Measurements from ENCODE around the gene SMYD2.

The SMYD2 gene

DNA sequence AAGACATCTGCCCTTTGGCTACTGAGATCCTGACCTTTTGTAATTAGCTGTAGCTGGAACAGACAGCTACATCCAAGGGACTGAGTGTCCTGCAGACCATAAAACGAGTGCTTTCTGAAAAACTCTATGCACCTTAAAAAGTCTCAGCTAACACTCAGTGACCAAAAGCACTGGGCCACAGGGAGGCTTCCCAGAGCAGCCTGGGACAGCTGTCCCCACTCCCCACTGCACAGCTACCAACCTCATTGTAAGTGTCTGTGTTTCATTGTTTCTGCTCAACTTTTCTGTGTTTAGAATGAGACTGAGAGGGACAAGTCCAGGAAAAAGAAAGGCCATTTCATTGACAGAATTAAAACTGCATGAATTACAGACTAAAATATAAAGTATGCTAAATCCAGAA, 80.7 kb downstream of the SMYD2 start:
- DNase-seq (ENCODE audit: low spot score): no peak

DNA sequence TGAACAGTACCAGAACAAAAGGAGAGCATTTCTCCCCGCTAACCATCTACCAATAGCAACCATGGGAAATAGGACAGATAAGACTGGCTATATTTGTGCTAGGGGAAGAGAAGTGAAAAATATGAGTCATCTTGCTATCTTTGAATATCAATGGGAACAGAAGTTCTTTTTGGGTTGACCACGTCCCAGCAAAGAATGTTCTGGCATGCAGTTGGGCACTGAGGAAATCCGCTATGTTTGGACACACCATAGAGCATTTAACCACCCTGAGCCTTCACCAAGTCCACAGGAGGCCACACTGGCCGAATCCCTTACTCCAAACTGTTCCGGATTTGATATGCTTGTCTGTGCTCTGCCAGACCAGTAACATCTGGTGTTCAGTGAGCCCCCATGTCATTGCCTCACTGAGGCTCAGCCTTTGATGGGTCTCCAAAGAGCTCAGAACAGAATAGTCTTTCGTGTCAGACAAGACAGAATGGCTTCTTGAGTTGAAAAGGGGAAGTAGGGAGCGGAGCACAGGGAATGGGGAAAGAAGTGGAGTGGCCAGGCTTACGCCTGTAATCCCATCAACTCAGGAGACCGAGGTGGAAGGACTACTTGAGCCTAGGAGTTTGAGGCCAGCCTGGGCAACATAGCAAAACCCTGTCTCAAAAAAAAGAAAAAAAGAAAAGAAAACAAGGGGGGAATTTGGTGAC, 81.4 kb downstream of the SMYD2 start:
- DNase-seq (ENCODE audit: low spot score): no peak

DNA sequence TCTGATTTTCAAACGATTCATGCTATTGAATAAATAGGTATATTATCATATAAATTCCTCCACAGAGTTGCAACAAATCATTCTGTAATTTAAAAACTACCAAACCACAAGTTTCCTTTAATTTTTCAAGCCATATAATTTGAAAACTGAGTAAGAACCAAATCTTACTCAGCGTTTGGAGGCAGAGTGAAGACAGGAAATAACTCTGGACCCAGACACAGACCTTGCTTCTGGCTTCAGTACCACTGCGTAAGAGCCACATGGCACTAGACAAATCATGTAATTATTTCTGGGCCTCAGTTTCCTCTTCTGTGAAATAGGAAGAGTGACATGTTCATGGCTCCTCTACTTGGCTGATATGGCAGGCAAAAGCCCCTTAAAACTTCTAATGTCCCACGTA, 82.4 kb downstream of the SMYD2 start:
- no peak for DNase-seq (ENCODE audit: low spot score)

DNA sequence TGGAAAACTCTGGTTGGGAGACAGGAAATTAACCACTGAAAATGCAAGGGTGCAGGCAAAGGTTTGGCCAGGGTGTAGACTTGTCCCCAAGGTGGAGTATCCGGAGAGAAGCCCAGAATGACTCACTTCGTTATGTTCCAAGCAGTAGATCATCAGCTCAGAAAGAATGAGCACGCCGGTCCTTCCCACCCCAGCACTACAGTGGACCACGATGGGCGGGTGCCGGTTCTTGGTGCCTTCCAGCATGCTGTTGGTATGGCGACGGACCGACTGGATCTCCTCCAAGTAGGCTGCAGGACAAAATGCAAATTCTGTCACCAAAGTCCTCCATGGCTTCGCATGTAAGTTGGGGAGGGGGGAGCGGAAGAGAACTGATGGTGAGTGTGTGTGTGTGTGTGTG, 83.4 kb downstream of the SMYD2 start:
- no peak for DNase-seq (ENCODE audit: low spot score)

DNA sequence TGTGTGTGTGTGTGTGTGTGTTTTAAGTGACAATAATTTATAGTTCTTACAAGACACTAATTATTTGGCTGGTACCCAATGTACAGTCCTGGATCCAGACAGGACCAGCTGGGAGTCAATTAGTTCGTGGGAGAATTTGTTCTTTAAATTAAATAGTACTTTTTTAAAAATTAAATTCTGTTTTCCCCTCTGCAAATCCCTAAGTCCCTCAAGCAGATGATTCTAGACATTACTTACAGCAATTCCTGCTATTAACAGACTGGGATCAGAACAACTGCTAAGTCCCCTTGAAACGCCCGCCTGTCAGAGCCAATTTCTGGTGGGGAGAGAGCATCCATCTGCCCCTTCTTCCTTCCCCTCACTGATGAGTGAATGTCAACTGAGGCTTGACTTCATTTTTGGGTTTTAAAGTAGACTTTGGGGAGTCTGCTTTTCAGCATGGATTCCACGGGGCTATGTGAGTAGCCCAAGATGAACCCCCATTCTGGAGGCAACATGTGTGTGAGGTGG, 83.9 kb downstream of the SMYD2 start:
- no peak for DNase-seq (ENCODE audit: low spot score)

DNA sequence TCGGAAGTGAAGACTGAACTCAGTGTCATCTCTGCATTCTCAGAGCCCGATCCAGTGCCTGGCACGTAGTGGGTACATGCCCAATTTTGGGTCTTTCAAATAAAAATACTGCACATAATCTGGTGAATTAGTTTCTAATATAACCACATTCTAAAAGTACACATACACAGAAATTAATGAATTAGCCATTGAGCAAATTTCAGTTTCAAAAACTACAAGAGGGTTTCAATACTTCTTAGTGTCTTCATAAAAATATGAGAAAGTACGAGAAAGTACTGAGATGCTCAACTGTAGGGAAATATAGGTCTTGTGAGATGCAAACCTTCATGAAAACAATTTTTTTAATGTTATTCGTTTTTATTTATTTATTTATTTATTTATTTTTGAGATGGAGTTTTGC, 86.9 kb downstream of the SMYD2 start:
- DNase-seq (ENCODE audit: low spot score): no peak

DNA sequence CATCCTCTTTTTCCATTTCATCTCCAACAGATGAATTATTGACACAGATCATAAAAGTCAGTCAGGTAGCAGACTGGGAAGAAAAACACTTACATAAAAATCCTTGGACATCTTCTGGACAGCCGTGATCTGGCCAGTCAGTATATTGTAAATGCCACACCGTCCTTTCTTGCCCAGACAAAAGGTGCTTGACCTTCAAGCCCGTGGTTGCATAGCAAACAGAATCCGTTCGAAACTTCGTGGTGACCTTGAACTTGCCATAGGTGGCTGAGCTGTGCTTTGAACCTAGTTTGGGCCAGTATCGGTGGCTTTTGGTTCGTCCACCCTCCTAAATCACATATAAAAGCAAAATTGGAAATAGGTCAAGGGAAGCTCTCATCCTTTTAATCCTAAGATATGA, 88.4 kb downstream of the SMYD2 start:
- no peak for DNase-seq (ENCODE audit: low spot score)

DNA sequence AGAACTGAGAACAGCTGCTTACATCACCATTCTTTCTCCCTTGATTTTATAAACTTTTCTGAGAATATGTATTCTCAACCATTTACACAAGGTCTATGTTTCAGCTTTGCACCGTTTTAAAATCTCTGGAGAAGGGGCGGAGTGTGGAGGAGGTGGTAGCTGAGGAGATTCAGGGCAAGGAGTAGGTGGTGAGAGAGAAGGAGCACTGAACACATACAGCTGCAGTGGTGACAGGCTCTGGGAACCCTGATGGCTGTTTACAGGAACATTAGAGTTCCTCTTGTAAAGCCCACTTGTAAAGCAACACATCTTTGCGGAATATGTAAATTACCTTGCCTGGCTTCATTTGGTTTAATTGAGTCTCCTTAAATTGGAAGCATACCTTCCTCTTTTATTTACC, 89.7 kb downstream of the SMYD2 start:
- no peak for DNase-seq (ENCODE audit: low spot score)

DNA sequence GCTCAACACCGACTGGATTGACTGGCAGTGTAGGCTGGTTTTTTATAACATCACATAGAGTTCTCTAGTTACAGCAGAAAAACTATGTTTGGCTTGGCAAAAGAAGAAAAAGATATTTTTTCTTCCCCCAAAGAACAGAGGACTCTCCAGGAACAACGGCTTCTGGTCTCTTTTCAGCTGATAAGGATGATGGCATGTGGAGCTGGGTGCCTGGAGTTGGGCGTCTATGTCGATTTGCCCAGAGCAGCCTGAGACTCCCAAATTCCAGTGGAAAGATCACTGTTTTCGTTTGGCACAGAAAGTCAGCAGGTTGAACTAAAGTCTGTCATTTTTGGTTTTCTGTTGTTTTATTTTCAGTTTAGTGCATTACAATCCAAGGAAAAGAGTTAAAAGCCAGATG, 91.1 kb downstream of the SMYD2 start:
- DNase-seq (ENCODE audit: low spot score): no peak

DNA sequence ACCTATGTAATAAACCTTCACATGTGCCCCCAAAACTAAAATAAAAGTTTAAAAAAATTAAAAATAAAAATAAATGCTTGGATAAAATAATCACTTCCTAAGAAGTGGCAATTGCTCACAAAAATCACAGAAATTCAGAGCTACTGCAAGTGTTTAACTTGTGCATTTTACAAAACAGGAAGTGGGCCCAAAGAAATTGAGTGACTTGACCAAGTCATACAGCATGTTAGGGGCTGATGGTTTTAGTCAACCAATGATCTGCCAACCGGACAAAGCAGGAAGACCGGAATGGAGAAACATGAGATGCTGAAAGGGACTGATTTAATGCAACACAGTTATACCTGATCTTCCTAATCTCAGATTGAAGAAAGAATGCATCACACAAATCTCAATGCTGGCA, 96.5 kb downstream of the SMYD2 start:
- no peak for DNase-seq (ENCODE audit: low spot score)

DNA sequence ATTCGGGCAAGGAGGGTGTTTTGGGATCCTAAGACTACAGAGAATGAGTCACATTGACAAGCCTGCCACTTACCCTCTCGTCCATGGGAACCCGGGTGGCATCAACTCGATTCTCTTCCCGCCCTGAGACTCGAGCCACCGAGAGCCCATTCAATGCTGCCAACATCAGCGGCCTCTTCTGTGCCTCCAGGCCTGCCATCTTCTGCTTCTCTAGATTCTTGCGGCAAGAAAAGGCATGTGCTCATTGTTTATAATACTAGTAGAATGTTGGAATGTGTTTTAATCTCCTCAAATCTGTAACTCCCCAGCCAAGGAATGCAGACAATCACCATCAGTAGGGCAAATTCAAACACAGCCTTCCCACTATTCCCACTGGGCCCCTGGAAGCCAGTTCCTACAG, 96.9 kb downstream of the SMYD2 start:
- no peak for DNase-seq (ENCODE audit: low spot score)

DNA sequence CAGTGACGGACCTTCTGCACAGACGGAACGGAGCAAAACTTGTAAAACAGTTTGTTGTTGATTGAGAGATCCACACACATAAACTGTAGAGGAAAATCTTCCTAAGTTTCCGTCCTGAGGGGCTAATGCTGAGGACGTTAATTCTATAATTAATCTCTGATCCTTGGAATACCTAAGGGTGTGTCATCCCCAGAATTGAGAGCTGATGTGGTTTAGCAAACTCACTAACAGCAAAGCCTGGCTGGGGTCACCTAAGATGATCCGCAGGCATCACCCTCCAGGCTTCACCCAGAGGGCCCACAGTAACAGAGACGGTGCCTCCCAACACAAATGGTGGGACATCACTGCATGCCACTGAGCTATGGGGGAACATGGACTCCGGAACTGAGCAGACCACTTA, 97.5 kb downstream of the SMYD2 start:
- no peak for DNase-seq (ENCODE audit: low spot score)

DNA sequence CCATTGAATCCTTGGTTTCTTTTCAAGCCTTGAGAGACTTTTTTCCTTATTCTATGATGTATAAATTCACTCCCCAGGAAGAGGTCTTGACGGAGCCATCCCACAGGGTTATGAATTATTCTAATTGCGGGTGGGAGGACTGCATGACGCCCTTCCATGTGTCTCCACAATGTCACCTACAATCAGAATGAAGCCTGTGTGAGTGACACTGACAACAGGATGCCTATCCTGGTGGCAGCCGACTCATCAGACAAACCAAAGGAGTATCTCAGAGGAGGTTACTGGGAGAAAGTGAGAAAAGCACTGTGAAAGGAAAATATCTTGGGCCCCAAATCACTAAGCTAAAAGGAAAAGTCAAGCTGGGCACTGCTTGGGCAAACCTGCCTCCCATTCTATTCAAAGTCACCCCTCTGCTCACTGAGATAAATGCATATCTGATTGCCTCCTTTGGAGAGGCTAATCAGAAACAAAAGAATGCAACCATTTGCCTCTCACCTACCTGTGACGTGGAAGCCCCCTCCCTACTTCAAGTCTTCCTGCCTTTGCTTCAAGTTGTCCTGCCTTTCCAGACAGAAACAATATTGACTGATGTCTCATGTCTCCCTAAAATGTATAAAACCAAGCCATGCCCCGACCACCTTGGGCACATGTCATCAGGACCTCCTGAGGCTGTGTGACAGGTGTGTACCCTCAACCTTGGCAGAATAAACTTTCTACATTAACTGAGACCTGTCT, 98.4 kb downstream of the SMYD2 start:
- no peak for DNase-seq (ENCODE audit: low spot score)

DNA sequence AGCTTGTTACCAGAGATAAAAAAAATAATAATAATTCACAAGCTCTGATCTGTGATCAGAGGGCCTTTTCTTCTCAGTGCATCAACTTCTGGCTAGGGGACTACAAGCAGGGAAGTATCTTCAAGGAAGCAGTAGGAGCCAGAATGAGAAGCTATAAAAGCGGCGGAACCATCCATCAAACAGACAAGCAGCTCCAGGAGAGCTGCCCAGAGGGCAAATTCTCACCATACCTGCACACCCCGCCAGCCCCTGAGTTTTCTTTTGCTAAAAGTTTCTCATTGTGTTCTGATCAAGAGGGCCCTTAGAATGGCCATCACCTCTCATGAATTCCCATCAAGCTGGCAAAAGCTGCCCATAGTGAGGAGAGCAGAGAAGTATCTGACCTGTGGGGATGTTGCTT, 99.4 kb downstream of the SMYD2 start:
- DNase-seq (ENCODE audit: low spot score): no peak

DNA sequence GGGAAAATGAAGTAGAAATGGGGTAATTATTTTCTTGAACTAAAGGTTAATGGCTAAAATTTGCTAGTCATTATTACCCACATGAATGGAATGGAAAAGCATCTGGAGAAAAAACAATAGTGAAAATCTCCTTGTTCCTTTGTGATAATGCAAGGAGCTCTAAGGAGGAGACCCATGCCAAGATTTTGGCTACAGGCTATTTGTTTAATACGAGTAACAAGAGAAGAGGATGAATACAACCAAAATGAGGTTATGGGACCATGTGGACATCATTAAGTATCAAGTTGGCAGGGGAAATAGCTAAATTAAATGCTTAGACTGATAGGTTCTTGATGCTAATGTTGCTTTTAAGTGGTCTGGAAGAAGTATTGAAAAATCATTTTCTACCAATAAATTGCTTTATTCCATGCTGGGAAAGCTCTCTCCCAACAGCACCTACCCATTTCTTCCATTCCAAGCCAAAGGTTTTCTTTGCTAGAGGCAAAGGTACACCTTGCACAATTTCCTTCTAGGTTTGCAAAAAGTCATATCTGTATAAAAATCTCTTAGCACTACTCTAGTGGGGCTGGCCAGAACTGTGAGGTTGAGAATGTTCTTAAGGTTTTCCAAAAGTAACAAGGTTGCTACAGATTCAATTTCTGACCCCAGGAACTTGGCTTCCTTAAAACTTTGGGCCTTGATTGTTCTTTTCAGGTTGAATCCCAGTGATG, 100.2 kb downstream of the SMYD2 start:
- no peak for DNase-seq (ENCODE audit: low spot score)

DNA sequence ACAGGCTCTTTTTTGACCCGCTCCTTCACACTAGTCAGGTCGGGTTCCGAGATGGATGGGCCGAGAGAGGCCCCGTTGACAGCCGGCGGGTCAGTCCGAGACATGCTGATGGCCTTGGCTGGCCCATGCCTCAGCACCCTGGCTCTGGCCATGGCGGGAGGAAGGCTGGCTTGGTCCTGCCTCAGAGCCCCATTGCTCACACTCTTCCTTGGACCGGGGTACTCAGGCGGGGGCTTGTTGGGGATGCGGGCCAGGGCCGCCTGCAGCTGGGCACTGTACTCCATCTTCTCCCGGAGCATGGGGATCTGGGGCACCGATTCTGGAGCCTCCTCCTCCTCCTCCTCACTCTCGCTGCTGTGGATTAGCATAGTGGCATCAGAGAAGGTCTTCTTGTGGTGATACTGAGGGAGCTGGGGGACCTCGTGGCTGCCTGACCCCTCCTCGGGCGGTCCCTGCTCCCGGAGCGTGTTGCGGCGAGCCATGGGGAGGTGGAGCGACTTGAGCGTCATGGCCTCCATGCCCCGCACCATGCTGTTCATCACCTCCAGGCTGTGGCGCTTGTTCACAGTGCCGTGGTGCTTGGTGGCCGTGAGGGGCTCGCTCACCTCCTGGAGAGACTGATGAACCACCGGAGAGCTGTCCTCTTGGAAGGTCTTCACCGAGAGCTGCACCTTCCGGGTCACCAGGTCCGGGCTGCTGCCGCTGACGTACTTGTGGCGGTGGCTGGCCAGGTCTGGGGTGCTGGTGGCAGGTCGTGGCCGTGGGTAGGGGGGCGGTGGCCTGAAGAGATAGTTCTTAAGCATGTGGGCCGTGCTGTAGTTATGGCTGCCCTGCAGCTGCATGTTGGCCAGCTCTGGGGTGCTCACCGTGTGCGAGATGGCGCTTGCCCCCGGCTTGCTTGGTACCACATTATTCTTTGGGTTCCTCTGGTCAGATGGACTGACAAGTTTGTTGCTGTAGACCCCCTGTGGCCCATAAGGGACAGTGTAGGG, 102.7 kb downstream of the SMYD2 start:
- no peak for DNase-seq (ENCODE audit: low spot score)

DNA sequence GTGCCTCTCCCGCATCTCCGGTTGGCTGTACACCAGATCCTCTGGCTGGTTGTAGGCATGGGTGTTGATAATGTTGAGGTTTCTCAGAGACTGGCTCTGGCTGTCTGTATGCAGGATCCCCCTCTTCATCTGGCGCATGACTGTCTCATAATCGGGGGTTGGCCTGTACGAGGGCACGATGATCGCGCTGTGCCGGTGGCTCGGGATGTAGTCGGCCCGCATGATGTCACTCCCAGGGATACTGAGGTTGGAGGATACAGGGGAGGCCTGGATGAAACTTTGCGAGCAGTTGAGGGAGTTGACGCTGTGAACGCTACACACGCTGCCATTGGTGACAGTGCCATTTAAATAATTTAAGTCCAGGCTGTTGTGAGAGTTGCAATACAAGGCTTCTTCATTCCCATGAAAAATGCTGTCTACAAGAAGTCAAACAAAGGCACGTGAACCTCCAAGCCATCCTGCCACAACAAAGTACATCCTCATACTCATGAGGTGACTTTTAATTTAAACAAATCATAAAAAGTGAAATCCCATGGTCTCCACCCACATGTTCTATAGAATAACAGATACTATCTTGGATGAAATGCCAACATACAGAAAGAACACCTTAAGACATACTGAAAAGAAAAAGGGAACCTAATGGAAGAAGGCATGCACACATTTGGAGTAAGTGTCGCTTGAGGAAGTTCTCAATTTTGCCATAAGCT, 103.6 kb downstream of the SMYD2 start:
- no peak for DNase-seq (ENCODE audit: low spot score)

DNA sequence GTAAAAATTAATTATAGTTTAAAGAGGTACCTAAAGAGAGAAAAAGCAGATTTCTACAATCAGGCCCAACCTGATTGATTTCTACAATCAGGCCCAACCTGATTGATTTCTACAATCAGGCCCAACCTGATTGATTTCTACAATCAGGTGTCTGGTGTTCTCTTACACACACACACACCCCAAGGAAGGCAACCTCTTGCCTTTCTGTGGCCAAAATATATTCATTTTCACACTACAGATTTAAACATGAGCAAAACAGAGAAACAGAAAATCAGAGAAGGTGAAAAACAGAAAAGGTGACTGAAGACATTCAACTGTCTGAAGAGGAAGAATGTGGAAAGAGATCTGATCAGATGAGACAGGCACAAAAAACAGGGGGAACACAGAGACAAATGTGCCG, 104.5 kb downstream of the SMYD2 start:
- DNase-seq (ENCODE audit: low spot score): no peak

DNA sequence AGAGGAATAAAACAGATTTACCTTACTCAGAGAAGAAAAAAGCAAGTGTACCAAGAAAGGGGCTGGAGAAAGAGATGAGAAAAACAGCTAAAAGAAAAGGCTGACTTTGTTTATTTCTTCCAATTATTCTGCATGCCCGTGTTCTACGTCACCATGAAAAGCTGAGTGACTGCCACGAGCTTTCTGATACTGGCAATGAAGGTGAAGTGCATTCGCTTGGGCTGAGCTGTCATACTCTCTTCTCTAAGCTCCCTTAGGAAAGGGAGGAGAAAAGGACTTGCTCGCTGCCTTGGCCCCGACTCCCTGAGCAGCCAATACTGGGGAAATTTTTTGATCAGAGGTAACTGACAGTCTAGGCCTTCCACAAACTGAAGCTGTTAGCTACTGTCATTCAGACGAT, 105.4 kb downstream of the SMYD2 start:
- DNase-seq (ENCODE audit: low spot score): no peak

Measured in LoVo (cell line).